CD4-positive, alpha-beta T cell (primary cell): ENCODE measurements around the gene PFDN2. TPM values are rescaled to one million over a fixed set of nuclear protein-coding genes. Genes with fewer than 3 reads are reported as not detected.

Source experiments
- ATAC-seq: fragments of 200-7000 bp; cut with Tn5 transposase; one replicate; pipeline ENCODE4 v1.10.0; 2022; ENCODE audit warnings: mild to moderate bottlenecking; ENCODE audit not compliant: poor library complexity
- CTCF ChIA-PET: fragments of 350-600 bp; sonication (Branson Sonifier 250); formaldehyde crosslinking; loops from one replicate; lab custom pipeline; 2021; ENCODE audit warnings: antibody characterized with exemption, inconsistent platforms; lab: Charles Lee
- POLR2A ChIA-PET: fragments of 350-600 bp; sonication (Branson Sonifier 250); formaldehyde crosslinking; loops from one replicate; lab custom pipeline; 2021; ENCODE audit warnings: antibody characterized with exemption, inconsistent platforms; lab: Charles Lee
- DNase-seq, 14 experiments: peaks; one replicate each; pipeline ENCODE4 v3.0.0-alpha.2; 2013 to 2020; ENCODE audit warnings: mixed read lengths in 2 of 14
- H3K27ac ChIP-seq, 2 donors: one replicate each; pipeline versions ENCODE4 v1.5.1 to v1.7.0; 2013; ENCODE audit warnings: low read length in 2 of 2, low read depth in 1 of 2, mild to moderate bottlenecking in 1 of 2
- H3K27me3 ChIP-seq, 2 experiments: 1 replicate in 1 of 2; 2 replicates in 1 of 2; pipeline versions ENCODE4 v1.6.1 to v1.7.0; 2013; ENCODE audit warnings: low read length in 2 of 2, control low read depth in 1 of 2, mild to moderate bottlenecking in 1 of 2, moderate library complexity in 1 of 2; ENCODE audit not compliant: insufficient read depth in 2 of 2, control insufficient read depth in 1 of 2
- H3K36me3 ChIP-seq: one replicate; pipeline ENCODE4 v1.6.1; 2013; ENCODE audit warnings: low read length, control low read depth; ENCODE audit not compliant: insufficient read depth
- H3K4me1 ChIP-seq: one replicate; pipeline ENCODE4 v1.6.1; 2013; ENCODE audit warnings: low read length, control low read depth; ENCODE audit not compliant: insufficient read depth
- H3K4me3 ChIP-seq: one replicate; pipeline ENCODE4 v1.5.1; 2013; ENCODE audit warnings: mild to moderate bottlenecking, low read length, moderate library complexity
- H3K9me3 ChIP-seq, 2 experiments: 1 replicate in 1 of 2; 2 replicates in 1 of 2; pipeline versions ENCODE4 v1.6.1 to v1.7.0; 2013; ENCODE audit warnings: low read length in 2 of 2, mild to moderate bottlenecking in 2 of 2, control low read depth in 1 of 2, moderate library complexity in 1 of 2; ENCODE audit not compliant: control insufficient read depth in 1 of 2, insufficient read depth in 1 of 2
- H3K27ac Mint-ChIP-seq: one replicate; pipeline ENCODE4 v1.8.0; 2020; ENCODE audit warnings: mixed read lengths
- H3K27me3 Mint-ChIP-seq: one replicate; pipeline ENCODE4 v1.8.0; 2021; ENCODE audit warnings: mixed read lengths
- H3K36me3 Mint-ChIP-seq: one replicate; pipeline ENCODE4 v1.8.0; 2021; ENCODE audit warnings: low read depth, mixed read lengths
- H3K4me1 Mint-ChIP-seq: one replicate; pipeline ENCODE4 v1.8.0; 2021; ENCODE audit warnings: low read depth, mixed read lengths
- H3K4me3 Mint-ChIP-seq: one replicate; pipeline ENCODE4 v1.8.0; 2020; ENCODE audit warnings: mild to moderate bottlenecking, mixed read lengths
- H3K9me3 Mint-ChIP-seq: one replicate; pipeline ENCODE4 v1.8.0; 2020; ENCODE audit warnings: mixed read lengths
- CTCF ChIP-seq: fragments of 200-600 bp; IDR thresholded peaks from one replicate; pipeline ENCODE4 v1.8.0; 2022; ENCODE audit warnings: antibody characterized with exemption, mild to moderate bottlenecking
- intact Hi-C, 2 experiments: fragments of 100-400 bp; cut with DNase I in 1 of 2; cut with micrococcal nuclease in 1 of 2; formaldehyde crosslinking; loops; one replicate each; pipeline versions ENCODE4 v1.15.1 to v1.9.0; 2023 to 2025; cut with DNase I, micrococcal nuclease
- total RNA-seq, 174 experiments: library from RNA in 2 of 174; stranded (reverse) in 2 of 174; gene quantifications; one replicate each; pipeline ENCODE4 v1.2.3 and lab custom pipeline; 2021 to 2026

Gene PFDN2
- total RNA-seq, 2 experiments from 2014 or later, result 46.2 to 57.7 TPM

DNA sequence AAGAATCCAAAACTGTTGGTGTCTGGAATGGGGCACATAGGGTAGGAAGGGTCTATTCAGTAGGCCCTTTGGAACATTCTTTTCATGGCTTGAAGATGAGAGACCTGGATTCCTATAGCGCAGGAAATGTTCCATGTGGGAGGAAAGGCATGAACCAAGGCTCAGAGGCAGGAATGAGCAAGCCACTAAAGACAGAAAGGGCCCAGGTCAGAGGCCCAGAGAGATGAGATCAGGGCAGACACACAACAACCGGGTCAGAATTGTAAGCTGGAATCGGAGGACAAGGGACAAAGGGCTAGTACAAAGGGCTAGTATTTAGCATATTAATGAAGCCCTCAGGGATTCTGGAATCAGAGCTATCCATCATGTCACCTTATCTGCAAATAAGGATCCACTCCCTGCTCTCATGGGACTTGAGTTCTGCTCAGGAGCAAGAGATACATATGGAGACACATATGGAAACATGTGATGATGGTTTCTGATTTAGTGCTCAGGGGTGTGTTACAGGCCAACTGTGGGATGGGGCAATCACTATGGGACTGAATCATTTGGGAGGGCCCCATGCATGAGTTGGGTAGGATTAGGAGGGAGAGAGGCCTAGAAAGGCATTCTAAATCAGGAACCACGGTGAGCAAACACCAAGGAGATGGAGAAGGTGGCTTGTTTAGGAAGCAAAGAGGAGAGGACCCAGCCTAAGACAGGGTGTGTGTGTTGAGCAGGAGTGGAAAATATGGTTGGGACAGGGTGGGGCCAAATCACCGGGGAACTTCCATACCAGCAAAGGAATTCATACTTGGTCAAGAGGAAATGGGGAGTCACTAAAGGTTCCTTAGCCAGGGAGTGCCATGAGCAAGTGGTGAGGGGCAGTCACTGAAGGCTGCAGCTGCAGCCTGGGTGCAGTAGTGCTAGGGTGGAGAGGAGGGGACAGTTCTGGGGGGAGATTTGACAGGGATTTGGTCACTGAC, 37.1 kb downstream of the PFDN2 start:
- no peak for TF ChIP-seq CTCF
- no peaks in the 10 kb centered on the region for H3K27me3 ChIP-seq
- Mint-ChIP-seq H3K27ac (no peak overlapping the region), H3K9me3 (no peaks in the 10 kb centered on the region), H3K27me3 (no peaks in the 10 kb centered on the region), H3K36me3 (no peaks in the 10 kb centered on the region), H3K4me1 (no peaks in the 10 kb centered on the region), H3K4me3 (no peak overlapping the region)
- H3K36me3 ChIP-seq, result no peaks in the 10 kb centered on the region
- no peaks in the 10 kb centered on the region for H3K4me1 ChIP-seq
- intact Hi-C loops, result no loop called here
- DNase-seq (no peak), ATAC-seq (no peak)
- no peak overlapping the region for H3K4me3 ChIP-seq
- ChIA-PET CTCF (no interaction called here), POLR2A (interaction anchor here (0.9 to 2.3 kb wide), 2 partner anchors 12 to 17 kb away, joined by 4 to 5 read pairs; no protein-coding TSS in a partner anchor)
- no peaks in the 10 kb centered on the region for H3K9me3 ChIP-seq
- H3K27ac ChIP-seq, result no peak overlapping the region

GRCh38 chr1:161079436-161080110, 38.3 kb downstream of the PFDN2 start:
- H3K27me3 Mint-ChIP-seq, result no peaks in the 10 kb centered on the region
- Histone ChIP-seq H3K9me3 (no peaks in the 10 kb centered on the region), H3K36me3 (no peaks in the 10 kb centered on the region), H3K4me1 (no peaks in the 10 kb centered on the region), H3K27me3 (no peaks in the 10 kb centered on the region), H3K27ac (no peak overlapping the region), H3K4me3 (no peak overlapping the region)
- no peak overlapping the region for H3K4me3 Mint-ChIP-seq
- H3K4me1 Mint-ChIP-seq, result no peaks in the 10 kb centered on the region
- intact Hi-C loops, result no loop called here
- no peak for TF ChIP-seq CTCF
- POLR2A ChIA-PET, result interaction anchor here (0.7 to 2.3 kb wide), 3 partner anchors 11 to 18 kb away, joined by 3 to 5 read pairs (median 4); no protein-coding TSS in a partner anchor
- ATAC-seq (no peak), DNase-seq (no peak)
- H3K27ac Mint-ChIP-seq, result no peak overlapping the region
- no peaks in the 10 kb centered on the region for H3K9me3 Mint-ChIP-seq
- H3K36me3 Mint-ChIP-seq, result no peaks in the 10 kb centered on the region
- CTCF ChIA-PET, result interaction anchor here (0.6 kb wide), 1 partner anchor 89 kb away, joined by 4 read pairs; no protein-coding TSS in a partner anchor

GRCh38 chr1:161077426-161077825, 40.4 kb downstream of the PFDN2 start:
- CTCF ChIA-PET, result no interaction called here
- H3K36me3 ChIP-seq, result no peaks in the 10 kb centered on the region
- H3K9me3 ChIP-seq, result no peaks in the 10 kb centered on the region
- intact Hi-C loops, result no loop called here
- no peaks in the 10 kb centered on the region for H3K4me1 ChIP-seq
- Mint-ChIP-seq H3K36me3 (no peaks in the 10 kb centered on the region), H3K9me3 (no peaks in the 10 kb centered on the region), H3K27me3 (no peaks in the 10 kb centered on the region), H3K4me3 (no peak overlapping the region), H3K27ac (no peak overlapping the region), H3K4me1 (peaks cover 9% of the 10 kb centered on the region)
- TF ChIP-seq CTCF, result no peak
- no peak overlapping the region for H3K4me3 ChIP-seq
- no peak overlapping the region for H3K27ac ChIP-seq
- ATAC-seq (no peak), DNase-seq (no peak)
- POLR2A ChIA-PET, result interaction anchor here (0.6 to 1.5 kb wide), 3 partner anchors 8 to 173 kb away, joined by 3 to 5 read pairs (median 3); partner anchors contain the start of gene ARHGAP30
- H3K27me3 ChIP-seq, result no peaks in the 10 kb centered on the region
